ENCODE results near the gene ZYX. TPM values are rescaled to one million over a fixed set of nuclear protein-coding genes. Genes with fewer than 3 reads are reported as not detected.

Gene ZYX, protein sequence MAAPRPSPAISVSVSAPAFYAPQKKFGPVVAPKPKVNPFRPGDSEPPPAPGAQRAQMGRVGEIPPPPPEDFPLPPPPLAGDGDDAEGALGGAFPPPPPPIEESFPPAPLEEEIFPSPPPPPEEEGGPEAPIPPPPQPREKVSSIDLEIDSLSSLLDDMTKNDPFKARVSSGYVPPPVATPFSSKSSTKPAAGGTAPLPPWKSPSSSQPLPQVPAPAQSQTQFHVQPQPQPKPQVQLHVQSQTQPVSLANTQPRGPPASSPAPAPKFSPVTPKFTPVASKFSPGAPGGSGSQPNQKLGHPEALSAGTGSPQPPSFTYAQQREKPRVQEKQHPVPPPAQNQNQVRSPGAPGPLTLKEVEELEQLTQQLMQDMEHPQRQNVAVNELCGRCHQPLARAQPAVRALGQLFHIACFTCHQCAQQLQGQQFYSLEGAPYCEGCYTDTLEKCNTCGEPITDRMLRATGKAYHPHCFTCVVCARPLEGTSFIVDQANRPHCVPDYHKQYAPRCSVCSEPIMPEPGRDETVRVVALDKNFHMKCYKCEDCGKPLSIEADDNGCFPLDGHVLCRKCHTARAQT
- total RNA-seq = 100 TPM

DNA sequence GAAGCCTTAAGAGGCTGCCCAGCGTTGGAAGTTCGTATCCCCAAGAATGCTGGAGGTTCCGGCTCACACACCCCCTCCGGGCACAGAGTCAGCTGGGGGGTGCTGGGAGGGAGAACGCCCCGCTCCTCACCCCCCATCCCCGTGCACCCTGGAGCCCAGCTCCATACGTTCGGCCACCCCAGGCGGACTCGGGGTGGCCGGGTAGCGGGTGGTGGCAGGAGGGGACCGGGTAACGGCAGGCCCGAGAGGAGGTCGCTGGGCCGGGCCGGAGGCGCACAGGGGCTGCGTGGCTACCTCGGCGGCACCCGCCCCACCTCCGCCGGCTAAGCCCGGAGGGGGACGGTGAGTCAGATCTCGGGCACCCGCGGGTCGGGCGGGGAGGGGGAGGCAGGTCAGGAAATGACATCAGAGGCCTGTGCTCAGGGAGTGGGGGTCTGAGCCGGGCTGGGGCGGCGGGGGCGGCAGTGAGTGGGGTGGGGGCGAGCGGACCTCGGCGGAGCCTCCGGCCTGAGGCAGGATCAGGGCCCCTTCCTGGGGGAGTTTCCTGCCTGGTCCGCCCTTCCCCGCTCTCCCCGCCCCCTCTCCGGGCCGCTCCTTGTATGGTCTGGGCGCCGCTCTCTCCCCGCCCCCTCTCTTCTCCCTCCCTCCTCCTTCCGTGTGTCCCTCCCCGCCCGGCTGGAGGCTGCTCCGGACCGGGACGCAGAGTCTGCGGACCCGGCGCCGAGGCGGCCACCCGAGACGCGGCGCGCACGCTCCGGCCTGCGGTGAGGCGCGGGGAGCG is at the start of gene ZYX:
Gene ZYX, plus strand, starts transcription at position 700 of the 781 bp plus-strand sequence. CDS start 227 bp downstream, outside the sequence.
- peak; percentile 55 to 92 (median 91) for DNase-seq (ENCODE audit: low read depth in 2 of 3, low spot score in 2 of 3)

DNA sequence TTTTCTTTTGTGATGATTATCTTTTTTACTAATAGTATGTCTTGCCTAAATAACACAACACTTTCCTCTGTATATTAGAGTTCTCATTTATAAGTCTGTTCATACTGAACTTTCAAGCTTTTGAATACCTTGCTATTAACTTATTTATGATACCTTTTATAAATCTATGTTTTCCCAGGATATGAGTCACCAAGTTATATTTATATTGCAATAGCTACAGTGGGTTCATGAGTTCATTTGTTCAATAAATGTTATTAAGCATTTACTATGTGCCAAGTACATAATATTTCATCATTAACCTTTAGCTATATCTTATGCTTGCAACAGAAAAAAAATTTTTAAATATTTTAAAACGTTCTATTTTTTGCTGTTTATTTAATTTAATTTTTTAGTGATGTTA is 46.9 kb upstream of the ZYX start:
- no peak for DNase-seq (ENCODE audit: low read depth in 2 of 3, low spot score in 2 of 3)

DNA sequence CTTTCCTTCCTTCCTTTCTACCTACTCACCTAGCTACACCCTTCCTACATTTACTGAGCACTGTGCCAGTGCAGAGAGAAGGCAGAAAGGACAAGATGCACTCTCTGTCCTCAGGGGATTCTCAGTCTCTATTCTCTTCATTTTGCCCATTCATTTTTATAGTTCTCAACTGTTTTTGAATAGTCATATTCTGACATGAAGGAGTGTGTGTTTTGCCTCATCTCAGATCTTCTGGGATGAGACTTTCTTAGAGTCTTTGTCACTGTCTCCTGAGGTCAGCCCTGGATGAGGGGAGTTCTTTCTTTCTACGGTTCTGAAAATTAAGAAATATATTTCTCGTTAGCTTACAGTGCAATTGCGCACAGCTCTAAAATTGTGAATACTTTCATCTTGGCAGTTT is 43.9 kb upstream of the ZYX start:
- DNase-seq (ENCODE audit: low read depth in 2 of 3, low spot score in 2 of 3) = no peak

DNA sequence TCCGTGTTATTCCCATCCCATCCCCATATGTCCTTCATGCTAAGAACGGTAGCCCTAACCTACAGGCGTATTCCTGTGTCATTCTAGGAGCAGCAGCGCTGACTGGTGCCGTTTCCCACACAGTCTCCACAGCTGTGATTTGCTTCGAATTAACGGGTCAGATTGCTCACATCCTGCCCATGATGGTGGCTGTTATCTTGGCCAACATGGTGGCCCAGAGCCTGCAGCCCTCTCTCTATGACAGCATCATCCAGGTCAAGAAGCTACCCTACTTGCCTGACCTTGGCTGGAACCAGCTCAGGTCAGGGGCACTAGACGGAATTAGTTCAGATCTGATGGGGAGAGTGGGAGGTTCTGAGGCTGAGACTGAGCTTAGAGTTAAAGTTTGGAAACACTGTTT is 39.3 kb upstream of the ZYX start:
- DNase-seq (ENCODE audit: low read depth in 2 of 3, low spot score in 2 of 3) = no peak

DNA sequence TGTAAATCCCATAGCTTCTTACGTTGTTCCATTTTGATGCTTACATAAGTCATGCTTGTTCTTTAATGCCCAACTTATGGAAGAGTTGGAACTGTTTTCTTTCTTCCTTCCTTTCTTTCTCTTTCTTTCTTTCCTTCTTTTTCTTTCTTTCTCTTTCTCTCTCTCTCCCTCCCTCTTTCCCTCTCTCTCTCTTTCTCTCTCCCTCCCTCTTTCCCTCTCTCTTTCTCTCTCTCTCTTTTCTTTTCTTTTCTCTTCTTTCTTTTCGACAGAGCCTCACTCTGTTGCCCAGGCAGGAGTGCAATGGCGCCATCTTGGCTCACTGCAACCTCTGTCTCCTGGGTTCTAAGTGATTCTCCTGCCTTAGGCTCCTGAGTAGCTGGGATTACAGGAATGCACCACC is 37.5 kb upstream of the ZYX start:
- DNase-seq (ENCODE audit: low read depth in 2 of 3, low spot score in 2 of 3) = no peak

DNA sequence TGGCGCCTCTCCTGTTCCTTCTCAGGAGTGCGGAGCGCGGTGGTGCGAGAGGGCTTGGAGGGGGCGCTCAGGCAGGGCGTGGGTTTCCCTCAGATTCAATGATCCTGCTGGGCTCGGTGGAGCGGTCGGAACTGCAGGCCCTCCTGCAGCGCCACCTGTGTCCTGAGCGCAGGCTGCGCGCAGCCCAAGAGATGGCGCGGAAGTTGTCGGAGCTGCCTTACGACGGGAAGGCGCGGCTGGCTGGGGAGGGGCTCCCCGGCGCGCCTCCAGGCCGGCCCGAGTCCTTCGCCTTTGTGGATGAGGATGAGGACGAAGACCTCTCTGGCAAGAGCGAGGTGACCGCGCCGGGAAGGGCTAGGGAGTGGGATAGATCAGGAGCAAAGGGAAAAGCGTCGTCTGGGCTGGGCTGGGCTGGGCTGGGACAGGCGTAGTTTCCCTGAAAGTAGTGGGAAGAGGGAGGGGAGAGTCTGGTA is 35.7 kb upstream of the ZYX start:
- DNase-seq (ENCODE audit: low read depth in 2 of 3, low spot score in 2 of 3) = peak; percentile 49 to 84 (median 80)

DNA sequence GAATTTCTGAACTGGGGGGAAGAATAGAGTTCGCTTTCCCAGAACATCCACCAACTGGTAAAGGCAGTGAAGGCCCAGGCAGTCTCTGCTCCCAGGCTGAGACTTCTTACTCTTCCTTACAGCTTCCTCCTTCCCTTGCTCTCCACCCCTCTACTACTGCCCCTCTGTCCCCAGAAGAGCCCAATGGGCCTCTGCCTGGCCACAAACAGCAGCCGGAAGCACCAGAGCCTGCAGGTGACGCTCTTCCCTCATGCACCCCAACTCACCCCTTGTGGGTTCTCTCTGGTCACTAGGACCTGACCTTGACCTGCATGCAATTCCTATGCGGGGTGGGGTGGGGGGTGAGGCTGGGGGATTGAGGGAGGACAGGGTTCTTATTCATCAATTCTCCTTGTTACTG is 35.1 kb upstream of the ZYX start:
- no peak for DNase-seq (ENCODE audit: low read depth in 2 of 3, low spot score in 2 of 3)

DNA sequence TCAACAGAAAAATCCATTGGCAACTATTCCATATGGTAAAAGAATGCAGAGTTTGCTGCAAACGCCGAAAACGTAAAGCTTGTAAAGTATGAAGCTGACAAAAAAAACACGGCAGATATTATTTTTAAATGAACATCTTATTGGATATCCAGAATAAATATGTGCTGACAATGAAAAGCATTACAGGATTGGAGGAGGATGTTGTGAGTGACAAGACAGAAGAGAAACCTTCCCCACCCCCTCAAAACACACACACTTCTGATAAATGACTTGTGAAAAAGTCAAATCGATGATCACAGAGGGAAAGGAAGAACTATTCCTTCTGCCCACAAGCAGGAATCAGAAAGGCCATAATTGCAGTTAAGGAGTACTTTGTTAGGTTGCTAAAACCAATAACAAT is 33.2 kb upstream of the ZYX start:
- DNase-seq (ENCODE audit: low read depth in 2 of 3, low spot score in 2 of 3) = no peak

DNA sequence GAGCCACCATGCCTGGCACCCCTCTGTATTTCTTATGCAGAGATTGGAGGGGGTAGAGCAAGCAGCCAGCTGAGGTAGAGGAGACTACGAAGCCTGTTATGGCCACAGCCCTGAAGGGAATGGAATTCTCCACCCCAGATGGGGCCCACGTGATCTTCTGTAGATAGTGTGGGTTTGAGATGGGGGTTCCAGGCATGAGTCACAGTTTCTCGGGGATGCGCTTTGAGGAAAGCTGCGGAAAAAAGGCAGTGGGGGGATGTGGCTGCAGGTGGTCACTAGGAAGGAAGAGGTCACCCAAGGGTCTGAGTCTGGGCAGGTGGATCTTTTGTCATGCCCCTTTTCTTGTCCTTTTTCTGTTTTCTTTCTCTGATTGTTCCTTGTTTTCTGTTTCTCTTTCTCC is 30.1 kb upstream of the ZYX start:
- no peak for DNase-seq (ENCODE audit: low read depth in 2 of 3, low spot score in 2 of 3)

DNA sequence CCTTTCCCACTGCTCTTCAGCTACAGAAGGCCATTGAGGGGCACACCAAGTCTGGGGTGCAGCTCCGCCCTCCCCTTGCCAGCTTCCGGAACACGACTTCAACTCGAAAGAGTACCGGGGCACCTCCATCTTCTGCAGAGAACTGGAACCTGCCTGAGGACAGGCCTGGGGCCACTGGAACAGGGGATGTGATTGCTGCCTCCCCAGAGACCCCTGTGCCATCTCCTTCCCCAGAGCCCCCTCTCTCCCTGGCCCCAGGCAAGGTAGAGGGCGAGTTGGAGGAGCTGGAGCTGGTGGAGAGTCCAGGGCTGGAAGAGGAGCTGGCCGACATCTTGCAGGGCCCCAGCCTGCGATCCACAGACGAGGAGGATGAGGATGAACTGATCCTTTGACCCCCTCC is 29.6 kb upstream of the ZYX start:
- DNase-seq (ENCODE audit: low read depth in 2 of 3, low spot score in 2 of 3) = no peak

DNA sequence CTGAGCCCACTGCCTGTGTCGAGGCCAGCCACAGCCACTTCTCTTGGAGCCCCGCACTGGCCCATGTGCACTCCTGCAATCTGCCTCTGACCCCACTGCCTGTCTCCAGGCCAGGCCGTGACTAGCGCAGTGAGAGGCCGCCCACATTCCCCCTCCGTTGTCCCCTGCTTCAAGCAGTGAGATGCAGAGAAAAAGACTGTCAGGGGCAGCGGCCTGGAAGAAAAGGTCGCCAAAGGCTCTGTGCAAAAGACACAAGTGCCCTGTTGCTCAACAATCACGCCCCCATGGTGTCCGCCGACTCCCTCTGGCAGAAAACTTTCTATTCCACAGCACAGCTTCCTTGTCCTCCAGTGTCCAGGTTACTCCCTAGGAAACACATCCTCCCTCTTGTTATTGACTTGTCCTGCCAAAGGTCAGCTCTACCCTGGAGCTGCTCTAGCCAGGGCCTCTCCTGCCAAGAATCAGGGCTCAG is 28.6 kb upstream of the ZYX start:
- DNase-seq (ENCODE audit: low read depth in 2 of 3, low spot score in 2 of 3) = no peak

DNA sequence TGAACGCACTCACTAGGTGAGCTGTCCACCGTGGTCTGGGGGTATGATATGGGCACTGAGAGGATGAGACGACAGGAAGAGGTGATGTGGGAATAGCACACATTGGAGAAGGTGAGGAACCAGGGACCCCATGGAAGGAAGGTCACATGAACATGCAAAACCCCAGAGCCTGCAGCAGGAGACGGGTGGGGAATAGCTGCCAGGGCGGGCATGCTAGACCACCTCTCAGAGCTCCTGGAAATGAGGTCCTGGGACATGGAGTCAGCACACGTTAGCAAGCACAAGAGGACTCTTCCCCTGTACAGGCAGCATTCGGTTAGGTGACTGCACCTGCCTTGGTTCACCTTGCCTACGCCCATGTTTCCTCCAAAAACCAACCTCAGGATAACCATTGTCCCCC is 26.8 kb upstream of the ZYX start:
- DNase-seq (ENCODE audit: low read depth in 2 of 3, low spot score in 2 of 3) = no peak

DNA sequence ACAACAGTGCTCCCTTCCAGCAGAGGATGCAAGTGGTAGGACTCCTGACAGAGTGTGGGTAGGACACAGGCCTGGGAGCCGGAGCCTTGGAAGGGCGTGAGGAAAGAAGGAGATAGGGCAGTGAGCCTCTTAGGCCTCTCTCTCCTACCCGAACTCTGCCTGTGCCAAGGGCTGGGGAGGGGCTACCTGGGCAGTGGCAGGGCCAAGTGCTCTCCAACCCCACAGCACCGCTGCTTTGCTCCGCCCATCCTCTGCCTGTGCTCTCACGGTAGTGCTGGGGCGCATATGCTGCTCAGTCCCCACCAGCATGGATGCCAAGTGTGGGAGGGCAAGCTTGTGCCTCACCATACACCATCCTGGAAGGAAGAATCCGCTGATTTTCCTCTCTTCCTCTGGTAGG is 26.2 kb upstream of the ZYX start:
- no peak for DNase-seq (ENCODE audit: low read depth in 2 of 3, low spot score in 2 of 3)

DNA sequence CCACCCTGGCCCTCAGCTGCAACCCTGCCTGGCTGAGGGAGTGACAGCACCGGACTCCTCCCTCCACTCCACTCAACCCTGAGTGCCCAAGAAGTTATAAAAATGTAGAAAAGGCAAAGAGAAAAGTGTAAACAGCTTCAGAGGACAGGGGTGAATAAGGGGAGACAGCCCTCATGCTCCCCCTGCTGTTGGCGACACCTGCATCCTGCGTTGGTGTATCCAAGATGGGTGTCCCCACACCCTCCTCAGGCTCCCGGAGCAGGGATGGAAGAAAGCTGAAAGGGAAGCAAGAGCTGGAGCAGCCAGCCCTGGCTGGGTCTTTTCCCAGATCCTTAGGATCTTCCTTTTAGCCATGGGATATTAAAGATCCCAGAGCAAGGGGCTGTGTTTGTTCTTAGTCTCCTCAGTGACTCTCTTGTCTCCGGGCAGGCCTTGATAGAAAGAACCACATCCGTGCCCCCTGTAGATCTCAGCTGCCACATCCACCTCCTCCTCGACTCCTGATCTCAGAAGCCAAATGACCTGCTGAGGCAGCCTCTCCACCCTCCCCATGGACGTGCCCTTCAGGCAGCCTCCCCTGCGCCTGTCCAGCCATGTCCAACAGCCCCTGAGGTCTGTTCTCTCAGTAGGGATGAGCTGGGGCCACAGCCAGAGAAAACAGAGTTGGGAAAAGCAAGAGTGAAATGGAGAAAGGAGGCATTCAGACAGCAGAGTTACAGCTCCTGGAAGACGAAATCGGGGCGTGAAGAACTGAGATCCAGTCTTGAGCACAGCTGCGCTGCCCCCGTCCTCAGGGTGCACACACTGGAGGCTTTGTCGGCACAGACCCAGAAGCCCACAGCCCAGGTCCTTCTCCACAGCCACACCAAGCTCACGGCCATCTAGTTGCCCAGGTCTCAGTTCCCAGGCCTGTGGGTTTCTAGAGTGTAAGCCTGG is 25.4 kb upstream of the ZYX start:
- no peak for DNase-seq (ENCODE audit: low read depth in 2 of 3, low spot score in 2 of 3)

DNA sequence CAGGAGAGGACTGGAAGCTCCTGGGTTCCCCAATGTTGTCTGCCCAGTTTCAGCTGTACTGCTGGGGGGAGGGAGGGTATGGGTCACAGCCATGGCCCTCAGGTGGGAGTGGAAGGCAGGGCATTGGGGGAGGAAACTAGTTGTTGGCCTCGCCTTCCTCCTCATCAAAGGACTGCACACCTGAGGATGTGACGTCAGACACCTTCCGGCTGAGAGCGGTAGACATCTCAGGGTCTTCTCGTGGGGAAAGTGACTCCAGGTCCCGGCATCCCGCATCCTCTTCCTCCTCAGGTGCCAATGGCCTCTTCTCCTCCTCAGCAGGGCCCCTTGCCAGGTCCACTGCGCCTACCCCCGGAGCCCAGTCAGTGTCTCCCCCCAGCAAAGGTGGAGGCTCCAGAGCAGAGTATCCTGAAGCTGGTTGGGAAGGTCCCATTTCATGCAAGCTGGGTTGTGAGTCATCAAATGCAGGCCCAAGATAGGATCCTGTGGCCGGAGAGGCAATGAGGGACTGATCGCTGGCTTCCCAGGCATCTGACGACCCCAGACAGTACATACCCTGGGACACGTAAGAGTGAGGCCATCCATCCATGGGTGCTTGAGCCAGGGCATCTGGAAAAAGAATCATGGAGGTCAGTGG is 24.6 kb upstream of the ZYX start:
- DNase-seq (ENCODE audit: low read depth in 2 of 3, low spot score in 2 of 3) = no peak

DNA sequence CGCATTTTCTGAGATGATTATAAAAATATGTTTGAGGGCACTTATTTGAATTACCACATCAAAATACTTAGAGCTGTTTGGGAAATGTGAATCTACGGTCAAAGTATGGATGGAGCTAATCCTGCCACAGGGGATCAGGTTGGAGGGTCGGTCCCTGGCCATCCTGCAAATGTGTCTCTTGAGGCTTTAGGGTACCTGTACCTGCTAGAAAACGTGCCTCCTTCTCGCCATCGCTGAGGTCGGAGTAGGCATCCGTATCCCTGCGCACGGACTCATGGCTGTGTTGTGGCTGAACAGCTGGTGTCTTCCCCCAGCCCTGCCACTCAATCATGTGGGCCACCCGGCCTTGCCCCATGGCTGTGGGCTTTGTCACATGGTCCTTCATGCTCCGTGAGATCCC is 22.5 kb upstream of the ZYX start:
- no peak for DNase-seq (ENCODE audit: low read depth in 2 of 3, low spot score in 2 of 3)

DNA sequence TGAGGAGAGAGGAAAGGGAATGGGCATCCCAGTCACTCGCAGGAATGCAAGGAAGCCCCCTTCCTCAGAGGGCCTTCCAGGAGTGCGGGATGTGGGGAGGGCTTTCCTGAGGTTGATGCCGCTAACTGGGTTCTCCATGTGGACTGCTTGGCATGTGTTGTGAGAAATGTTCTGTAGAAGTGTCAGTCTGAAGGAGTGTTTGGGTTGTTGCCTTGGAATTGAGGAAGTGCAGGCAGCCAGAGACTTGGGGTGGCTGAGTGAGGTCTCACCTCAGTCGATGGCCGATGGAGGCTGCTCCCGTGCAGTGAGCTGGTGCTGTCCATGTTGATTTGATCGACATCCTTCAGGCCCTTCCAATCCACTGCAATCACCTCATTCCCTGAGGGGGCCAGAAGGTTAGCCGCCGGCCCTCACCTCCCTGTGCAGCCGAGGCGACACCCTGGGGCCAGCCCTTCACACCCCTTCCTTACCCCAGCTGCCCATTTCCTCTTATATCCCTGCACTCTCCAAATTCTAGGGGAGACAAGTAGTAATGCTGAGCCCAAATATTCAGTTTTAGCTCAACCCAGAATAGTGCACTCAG is 21.3 kb upstream of the ZYX start:
- peak in 1 of 3 donors; percentile 65 for DNase-seq (ENCODE audit: low read depth in 2 of 3, low spot score in 2 of 3)

DNA sequence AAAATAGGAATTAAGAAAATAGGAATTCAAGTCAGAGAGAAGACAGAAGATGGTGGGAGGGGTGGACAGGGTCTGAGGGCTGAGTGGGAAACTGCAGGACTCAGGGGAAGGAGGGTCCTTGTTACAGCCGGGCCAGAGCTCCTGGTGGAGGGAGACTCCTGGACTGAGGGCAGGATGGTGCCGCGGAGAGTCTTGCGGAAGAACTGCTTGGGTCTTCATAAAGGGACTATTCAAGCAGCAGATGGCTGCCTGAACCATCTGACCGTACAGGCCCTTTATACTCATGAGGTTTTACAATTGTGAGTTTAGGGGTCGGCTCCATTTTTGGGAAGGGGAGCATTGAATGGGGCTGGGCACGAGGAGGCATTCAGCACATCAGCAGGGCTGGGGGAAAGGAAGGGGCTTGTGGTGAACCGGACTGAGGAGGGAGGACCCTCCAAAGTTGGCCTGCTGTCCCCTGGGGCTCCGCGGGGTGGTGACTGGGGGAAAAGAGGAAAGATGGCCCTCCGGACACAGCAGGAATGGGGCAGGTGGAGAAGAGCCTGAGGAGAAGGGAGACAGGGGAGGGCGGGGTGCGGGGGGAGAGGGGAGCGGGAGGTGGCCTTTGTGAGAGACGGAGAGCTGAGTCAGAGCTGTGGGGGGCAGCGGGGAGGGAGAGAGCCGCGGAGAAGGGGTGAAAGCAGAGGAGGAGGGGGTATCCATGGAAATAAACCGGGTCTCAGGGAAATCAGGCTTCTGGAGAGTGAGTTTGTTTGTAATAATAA is 20.2 kb upstream of the ZYX start:
- DNase-seq (ENCODE audit: low read depth in 2 of 3, low spot score in 2 of 3) = no peak

Measured in hematopoietic multipotent progenitor cell (in vitro differentiated cells).